Coronary artery (tissue), 2 donors: ENCODE measurements around the gene MICALL1.

Experiments used
- DNase-seq: peaks from one replicate; pipeline ENCODE4 v3.0.0-alpha.2; 2017; ENCODE audit warnings: low spot score
- H3K27ac ChIP-seq, 2 donors: fragments of 200-600 bp; sonication (generic); one replicate each; pipeline ENCODE4 v1.5.1; 2016 to 2019
- H3K4me3 ChIP-seq: fragments of 200-600 bp; sonication (generic); 2 replicates; pipeline ENCODE4 v1.5.1; 2016; ENCODE audit warnings: mild to moderate bottlenecking, moderate library complexity
- TF ChIP-seq, protein P1 (sequence below): fragments of 200-600 bp; sonication (generic); IDR thresholded peaks from one replicate; pipeline ENCODE4 v1.5.1; 2019; ENCODE audit warnings: antibody characterized with exemption

The MICALL1 gene

DNA sequence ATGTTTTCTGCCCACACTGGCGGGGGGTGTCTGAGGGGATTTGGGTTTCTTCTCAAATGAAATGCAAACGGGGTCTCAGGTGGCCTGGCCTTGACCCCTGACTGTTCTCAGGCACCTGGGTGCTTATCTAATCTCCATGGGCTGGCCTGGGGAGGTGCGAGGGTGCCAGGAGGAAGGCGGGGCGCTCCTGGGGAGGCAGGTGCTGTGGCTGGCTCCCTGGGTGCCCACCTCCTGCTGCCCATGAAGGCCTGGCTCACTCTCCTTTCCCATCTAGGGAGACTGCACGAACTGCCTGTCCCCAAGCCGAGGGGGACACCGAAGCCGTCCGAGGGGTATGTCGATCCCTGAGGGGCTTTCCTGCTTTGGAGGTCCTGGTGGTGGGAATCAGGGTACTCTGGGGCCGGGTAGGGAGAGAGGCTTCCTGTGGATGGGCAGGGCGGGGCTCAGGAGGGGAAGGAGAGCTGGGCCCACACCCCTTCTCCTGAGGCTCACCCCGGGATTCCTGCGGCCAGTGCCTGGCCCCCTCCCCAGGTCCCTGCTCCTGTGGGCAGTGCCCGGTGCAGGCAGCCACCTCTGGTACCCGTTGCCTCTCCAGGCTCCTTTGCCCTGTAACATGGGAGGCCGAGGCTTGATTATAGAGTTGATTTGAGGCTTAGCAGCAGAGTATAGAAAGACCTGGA, 18.4 kb downstream of the MICALL1 start:
- no peak for DNase-seq
- Histone ChIP-seq H3K4me3 (no peak overlapping the region), H3K27ac (no peak overlapping the region)
- TF ChIP-seq, protein P1, sequence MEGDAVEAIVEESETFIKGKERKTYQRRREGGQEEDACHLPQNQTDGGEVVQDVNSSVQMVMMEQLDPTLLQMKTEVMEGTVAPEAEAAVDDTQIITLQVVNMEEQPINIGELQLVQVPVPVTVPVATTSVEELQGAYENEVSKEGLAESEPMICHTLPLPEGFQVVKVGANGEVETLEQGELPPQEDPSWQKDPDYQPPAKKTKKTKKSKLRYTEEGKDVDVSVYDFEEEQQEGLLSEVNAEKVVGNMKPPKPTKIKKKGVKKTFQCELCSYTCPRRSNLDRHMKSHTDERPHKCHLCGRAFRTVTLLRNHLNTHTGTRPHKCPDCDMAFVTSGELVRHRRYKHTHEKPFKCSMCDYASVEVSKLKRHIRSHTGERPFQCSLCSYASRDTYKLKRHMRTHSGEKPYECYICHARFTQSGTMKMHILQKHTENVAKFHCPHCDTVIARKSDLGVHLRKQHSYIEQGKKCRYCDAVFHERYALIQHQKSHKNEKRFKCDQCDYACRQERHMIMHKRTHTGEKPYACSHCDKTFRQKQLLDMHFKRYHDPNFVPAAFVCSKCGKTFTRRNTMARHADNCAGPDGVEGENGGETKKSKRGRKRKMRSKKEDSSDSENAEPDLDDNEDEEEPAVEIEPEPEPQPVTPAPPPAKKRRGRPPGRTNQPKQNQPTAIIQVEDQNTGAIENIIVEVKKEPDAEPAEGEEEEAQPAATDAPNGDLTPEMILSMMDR = no peak

DNA sequence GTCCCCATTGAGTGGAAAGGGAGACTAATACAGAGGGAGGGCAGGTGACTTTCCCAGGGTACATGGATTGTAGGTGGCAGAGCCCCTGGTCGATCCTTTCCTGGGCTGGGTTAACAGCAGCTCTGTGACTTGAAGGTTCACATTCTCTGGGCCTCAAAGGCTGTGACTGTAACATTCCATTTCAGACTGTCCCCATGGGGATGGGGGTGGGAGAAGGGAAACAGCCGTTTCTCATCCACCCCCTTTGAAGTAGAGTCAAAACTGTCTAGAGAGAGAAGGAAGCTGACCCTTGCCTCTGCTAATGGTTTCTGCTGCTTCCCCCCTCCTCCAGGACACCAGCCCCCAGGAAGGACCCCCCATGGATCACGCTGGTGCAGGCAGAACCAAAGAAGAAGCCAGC, 19.2 kb downstream of the MICALL1 start:
- DNase-seq = no peak
- no peak overlapping the region for H3K27ac ChIP-seq
- H3K4me3 ChIP-seq = no peak overlapping the region

DNA sequence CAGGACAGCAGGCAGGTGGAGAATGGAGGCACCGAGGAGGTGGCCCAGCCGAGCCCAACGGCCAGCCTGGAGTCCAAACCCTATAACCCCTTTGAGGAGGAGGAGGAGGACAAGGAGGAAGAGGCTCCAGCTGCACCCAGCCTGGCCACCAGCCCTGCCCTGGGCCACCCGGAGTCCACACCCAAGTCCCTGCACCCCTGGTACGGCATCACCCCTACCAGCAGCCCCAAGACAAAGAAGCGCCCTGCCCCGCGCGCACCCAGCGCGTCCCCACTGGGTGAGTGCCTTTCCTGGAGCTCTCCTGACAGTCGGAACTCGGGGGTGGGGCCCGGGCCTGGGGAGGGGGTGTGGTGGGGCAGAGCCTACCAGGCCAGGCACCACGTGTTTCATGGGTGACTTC, 19.7 kb downstream of the MICALL1 start:
- DNase-seq = no peak
- Histone ChIP-seq H3K4me3 (no peak overlapping the region), H3K27ac (no peak overlapping the region)
- TF ChIP-seq, protein P1 = no peak

More for the DNA sequence above, 19.2 kb downstream of the MICALL1 start:
- TF ChIP-seq, protein P1 = no peak

DNA sequence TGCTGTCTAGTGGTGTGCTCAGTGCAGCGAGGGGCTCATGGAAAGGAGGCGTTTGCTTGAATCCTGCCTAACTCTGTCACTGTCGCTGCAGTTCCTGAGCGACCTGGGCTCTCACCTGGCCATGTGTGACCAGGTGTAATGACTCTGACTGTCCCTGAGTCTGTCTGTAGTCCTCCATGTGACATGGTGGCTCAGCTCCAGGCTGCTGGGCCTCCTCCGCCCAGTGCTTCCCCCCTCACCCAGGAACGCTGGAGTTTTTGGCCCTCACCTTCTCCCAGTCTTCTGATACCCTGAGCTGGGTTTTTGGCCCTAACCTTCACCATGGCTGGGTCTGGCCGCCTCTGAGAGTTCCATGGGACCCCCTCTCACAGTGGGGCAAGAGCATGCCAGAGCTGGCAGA, 20.3 kb downstream of the MICALL1 start:
- TF ChIP-seq, protein P1 = no peak
- H3K27ac ChIP-seq = no peak overlapping the region
- DNase-seq = no peak
- H3K4me3 ChIP-seq = no peak overlapping the region

DNA sequence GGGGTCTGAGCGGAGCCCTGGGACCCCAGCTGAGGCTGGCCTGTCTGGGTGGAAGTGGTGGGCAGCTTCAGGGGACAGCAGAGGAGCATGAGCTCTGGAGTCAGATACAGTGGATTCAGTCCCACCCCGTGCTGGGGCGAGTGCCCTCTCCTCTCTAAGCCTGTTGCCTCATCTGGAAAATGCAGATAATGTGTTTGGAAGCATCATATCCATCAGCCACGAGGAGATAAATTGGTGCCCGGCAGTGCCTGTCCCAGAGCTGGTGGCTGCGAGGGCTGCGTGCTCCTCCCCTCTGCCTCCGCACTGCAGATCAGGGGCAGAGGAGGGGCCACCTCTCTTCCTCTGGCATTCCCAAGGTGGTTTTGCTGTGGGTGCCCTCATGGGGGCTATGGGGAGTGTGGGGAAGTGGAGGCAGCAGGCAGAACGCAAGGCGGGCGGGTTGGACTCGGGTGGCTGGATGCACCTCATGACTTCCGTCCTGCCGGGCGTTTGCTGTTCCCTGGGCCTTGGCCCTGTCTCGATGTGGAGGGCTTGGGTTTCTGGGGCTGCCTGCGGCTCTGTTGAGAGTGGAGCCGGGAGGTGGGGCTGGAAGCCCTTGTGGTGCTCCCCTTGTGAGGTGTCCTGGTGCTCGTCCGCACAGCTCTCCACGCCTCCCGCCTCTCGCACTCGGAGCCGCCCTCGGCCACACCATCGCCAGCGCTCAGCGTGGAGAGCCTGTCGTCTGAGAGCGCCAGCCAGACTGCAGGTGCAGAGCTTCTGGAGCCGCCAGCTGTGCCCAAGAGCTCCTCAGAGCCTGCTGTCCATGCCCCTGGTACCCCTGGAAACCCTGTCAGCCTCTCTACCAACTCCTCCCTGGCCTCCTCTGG, 20.9 kb downstream of the MICALL1 start:
- H3K4me3 ChIP-seq = no peak overlapping the region
- TF ChIP-seq, protein P1 = no peak
- no peak for DNase-seq
- H3K27ac ChIP-seq = no peak overlapping the region

DNA sequence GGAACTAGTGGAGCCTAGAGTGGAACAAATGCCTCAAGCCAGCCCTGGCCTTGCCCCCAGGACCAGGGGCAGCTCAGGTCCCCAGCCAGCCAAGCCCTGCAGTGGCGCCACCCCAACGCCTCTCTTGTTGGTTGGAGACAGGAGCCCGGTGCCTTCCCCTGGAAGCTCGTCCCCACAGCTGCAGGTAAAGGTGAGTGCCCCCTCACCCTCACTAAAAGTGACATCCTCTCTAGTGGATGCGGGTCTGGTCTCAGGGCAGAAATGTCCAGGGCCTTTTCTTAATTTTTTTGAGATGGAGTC, 21.5 kb downstream of the MICALL1 start:
- TF ChIP-seq, protein P1 = no peak
- no peak for DNase-seq
- H3K4me3 ChIP-seq = no peak overlapping the region
- H3K27ac ChIP-seq = no peak overlapping the region

DNA sequence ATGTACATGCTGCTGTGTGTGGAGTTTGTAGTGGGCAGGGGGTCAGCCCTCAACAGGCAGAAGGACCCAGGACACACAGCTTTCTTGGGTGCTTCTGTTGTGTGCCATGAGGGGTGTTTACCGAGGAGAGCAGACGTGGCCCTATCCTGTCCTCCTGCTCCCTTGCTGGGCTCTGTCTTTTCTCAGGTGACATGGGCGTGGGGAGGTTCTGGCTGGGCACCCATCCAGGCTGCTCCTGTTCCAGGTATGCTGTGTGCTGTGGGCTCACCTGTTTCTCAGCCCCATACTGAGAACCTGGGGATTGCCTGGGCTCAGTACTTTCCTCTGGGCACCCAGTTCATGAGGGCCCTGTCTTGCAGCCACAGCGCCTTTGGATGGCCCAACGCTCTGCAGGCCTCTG, 23.3 kb downstream of the MICALL1 start:
- TF ChIP-seq, protein P1 = no peak
- no peak overlapping the region for H3K4me3 ChIP-seq
- no peak overlapping the region for H3K27ac ChIP-seq
- DNase-seq = no peak
